Caco-2 (cell line): ENCODE results near the gene GBP4. TPM values are rescaled to one million over a fixed set of nuclear protein-coding genes. Genes with fewer than 3 reads are reported as not detected.

Experiments used
- BruUV-seq: library from RNA; stranded (reverse); fragments of 400-500 nt; replicated peaks from 2 replicates; lab custom pipeline; 2021; lab: Mats Ljungman, UMichigan
- CTCF ChIA-PET: fragments of 300-600 bp; sonication (Branson Sonifier 250); formaldehyde crosslinking; loops from one replicate; lab custom pipeline; 2022; ENCODE audit warnings: antibody characterized with exemption; lab: Charles Lee
- POLR2A ChIA-PET: fragments of 300-600 bp; sonication (Branson Sonifier 250); formaldehyde crosslinking; loops from one replicate; lab custom pipeline; 2022; ENCODE audit warnings: antibody characterized with exemption; lab: Charles Lee
- DNase-seq, 2 experiments: peaks; one replicate each; pipeline versions ENCODE4 v3.0.0 to v3.0.0-alpha.2; 2020 to 2022
- H3K27me3 ChIP-seq: replicated peaks from 2 replicates; pipeline ENCODE4 v1.6.0; 2011; ENCODE audit warnings: low read length; ENCODE audit not compliant: control insufficient read depth, insufficient read depth
- H3K36me3 ChIP-seq: 2 replicates; pipeline ENCODE4 v1.5.1; 2011; ENCODE audit warnings: low read length; ENCODE audit not compliant: control insufficient read depth, insufficient read depth
- H3K4me1 ChIP-seq: fragments of 250-450 bp; sonication (Bioruptor Pico); 2 replicates; pipeline ENCODE4 v1.5.1; 2020; ENCODE audit warnings: mild to moderate bottlenecking
- H3K4me3 ChIP-seq: 2 replicates; pipeline ENCODE4 v1.5.1; 2011; ENCODE audit warnings: low read depth, mild to moderate bottlenecking, control low read depth, low read length
- H3K9me3 ChIP-seq: fragments of 250-450 bp; sonication (Bioruptor Pico); 2 replicates; pipeline ENCODE4 v1.5.1; 2020; ENCODE audit warnings: mild to moderate bottlenecking, moderate library complexity
- H3K27ac Mint-ChIP-seq: one replicate; pipeline ENCODE4 v1.8.0; 2022; ENCODE audit warnings: mixed read lengths; ENCODE audit not compliant: unreplicated experiment
- H3K27me3 Mint-ChIP-seq: one replicate; pipeline ENCODE4 v1.8.0; 2022; ENCODE audit warnings: mixed read lengths; ENCODE audit not compliant: insufficient read depth, unreplicated experiment
- H3K36me3 Mint-ChIP-seq: one replicate; pipeline ENCODE4 v1.8.0; 2022; ENCODE audit warnings: mild to moderate bottlenecking, mixed read lengths; ENCODE audit not compliant: insufficient read depth, unreplicated experiment
- H3K4me1 Mint-ChIP-seq: one replicate; pipeline ENCODE4 v1.8.0; 2022; ENCODE audit warnings: low read depth, mixed read lengths; ENCODE audit not compliant: unreplicated experiment
- H3K4me3 Mint-ChIP-seq: one replicate; pipeline ENCODE4 v1.8.0; 2022; ENCODE audit warnings: mild to moderate bottlenecking, moderate library complexity, mixed read lengths; ENCODE audit not compliant: unreplicated experiment
- H3K9me3 Mint-ChIP-seq: one replicate; pipeline ENCODE4 v1.8.0; 2022; ENCODE audit warnings: mixed read lengths; ENCODE audit not compliant: unreplicated experiment
- intact Hi-C: fragments of 100-400 bp; cut with micrococcal nuclease; formaldehyde crosslinking; loops from one replicate; pipeline ENCODE4 v1.10.0; 2022; ENCODE audit not compliant: unreplicated experiment
- total RNA-seq: library from RNA; stranded (reverse); gene quantifications from 2 replicates; pipeline ENCODE4 v1.2.3, GENCODE V29; 2022
- TF ChIP-seq, protein P1 (sequence below), 2 experiments: fragments of 200-600 bp in 1 of 2; IDR thresholded peaks; 1 replicate in 1 of 2; 2 replicates in 1 of 2; pipeline versions ENCODE4 v1.5.1 to v1.8.0; 2011 to 2022; ENCODE audit warnings: antibody characterized with exemption in 1 of 2, control low read depth in 1 of 2, inconsistent platforms in 1 of 2, low read depth in 1 of 2, low read length in 1 of 2, mild to moderate bottlenecking in 1 of 2, moderate library complexity in 1 of 2; ENCODE audit not compliant: insufficient read depth in 1 of 2, severe bottlenecking in 1 of 2, unreplicated experiment in 1 of 2

The GBP4 gene
- total RNA-seq, 1 experiment from 2014 or later = not detected

DNA sequence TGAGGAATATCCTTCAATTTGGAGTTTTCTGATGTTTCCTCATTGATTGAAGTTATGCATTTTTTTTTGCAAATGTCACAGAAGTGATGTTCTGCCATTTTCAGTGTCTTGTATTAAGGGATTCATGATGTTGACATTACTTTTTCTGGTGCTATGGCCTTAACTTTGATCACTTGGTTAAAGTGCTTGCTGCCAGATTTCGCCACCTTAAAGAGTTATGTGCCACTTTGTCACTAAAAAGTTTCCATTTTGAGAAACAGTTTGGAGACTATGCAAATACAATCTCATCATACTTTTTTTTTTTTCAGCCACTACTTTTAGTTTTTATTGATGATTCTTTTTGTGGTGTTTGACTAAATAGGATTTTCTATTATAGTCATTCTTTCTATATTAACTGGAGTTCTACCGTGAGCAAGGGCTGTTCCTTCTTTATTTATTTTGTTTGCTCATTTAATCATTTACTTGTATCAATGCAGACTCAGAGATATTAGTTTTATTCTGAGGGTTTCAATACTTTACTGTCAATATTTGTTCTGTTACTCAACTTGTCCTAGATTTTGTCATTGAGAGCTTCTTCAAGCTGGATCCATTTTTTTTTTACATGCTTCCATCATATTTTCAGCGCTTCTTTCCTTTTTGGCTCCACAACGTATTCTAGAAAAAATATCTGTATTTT, 26.1 kb downstream of the GBP4 start:
- intact Hi-C loops = no loop called here
- Mint-ChIP-seq H3K4me1 (no peaks in the 10 kb centered on the region), H3K27ac (no peak overlapping the region), H3K27me3 (peaks cover 2% of the 10 kb centered on the region), H3K4me3 (no peak overlapping the region), H3K9me3 (no peaks in the 10 kb centered on the region), H3K36me3 (no peaks in the 10 kb centered on the region)
- ChIA-PET POLR2A (no interaction called here), CTCF (no interaction called here)
- DNase-seq = no peak
- Histone ChIP-seq H3K9me3 (no peaks in the 10 kb centered on the region), H3K4me3 (no peak overlapping the region), H3K36me3 (no peaks in the 10 kb centered on the region), H3K27me3 (no peaks in the 10 kb centered on the region), H3K4me1 (no peaks in the 10 kb centered on the region)
- TF ChIP-seq, protein P1, sequence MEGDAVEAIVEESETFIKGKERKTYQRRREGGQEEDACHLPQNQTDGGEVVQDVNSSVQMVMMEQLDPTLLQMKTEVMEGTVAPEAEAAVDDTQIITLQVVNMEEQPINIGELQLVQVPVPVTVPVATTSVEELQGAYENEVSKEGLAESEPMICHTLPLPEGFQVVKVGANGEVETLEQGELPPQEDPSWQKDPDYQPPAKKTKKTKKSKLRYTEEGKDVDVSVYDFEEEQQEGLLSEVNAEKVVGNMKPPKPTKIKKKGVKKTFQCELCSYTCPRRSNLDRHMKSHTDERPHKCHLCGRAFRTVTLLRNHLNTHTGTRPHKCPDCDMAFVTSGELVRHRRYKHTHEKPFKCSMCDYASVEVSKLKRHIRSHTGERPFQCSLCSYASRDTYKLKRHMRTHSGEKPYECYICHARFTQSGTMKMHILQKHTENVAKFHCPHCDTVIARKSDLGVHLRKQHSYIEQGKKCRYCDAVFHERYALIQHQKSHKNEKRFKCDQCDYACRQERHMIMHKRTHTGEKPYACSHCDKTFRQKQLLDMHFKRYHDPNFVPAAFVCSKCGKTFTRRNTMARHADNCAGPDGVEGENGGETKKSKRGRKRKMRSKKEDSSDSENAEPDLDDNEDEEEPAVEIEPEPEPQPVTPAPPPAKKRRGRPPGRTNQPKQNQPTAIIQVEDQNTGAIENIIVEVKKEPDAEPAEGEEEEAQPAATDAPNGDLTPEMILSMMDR (IDR thresholded peaks at IDR 0.05; ENCODE audit: insufficient read depth in 1 of 2, low read depth in 1 of 2, low read length in 1 of 2, severe bottlenecking in 1 of 2, unreplicated experiment in 1 of 2) = no peak
- no TSS peak for BruUV-seq

GRCh38 chr1:89171067-89171438, 27.7 kb downstream of the GBP4 start:
- no peaks in the 10 kb centered on the region for H3K9me3 Mint-ChIP-seq
- DNase-seq = no peak
- BruUV-seq = no TSS peak
- no peaks in the 10 kb centered on the region for H3K4me1 Mint-ChIP-seq
- H3K4me3 ChIP-seq = no peak overlapping the region
- H3K27me3 ChIP-seq = no peaks in the 10 kb centered on the region; the same call in 1 of the 2 replicates
- ChIA-PET CTCF (no interaction called here), POLR2A (no interaction called here)
- TF ChIP-seq, protein P1 (IDR thresholded peaks at IDR 0.05; ENCODE audit: insufficient read depth in 1 of 2, low read depth in 1 of 2, low read length in 1 of 2, severe bottlenecking in 1 of 2, unreplicated experiment in 1 of 2) = no peak
- H3K4me3 Mint-ChIP-seq = no peak overlapping the region
- no peaks in the 10 kb centered on the region for H3K36me3 ChIP-seq
- no peaks in the 10 kb centered on the region for H3K27me3 Mint-ChIP-seq
- intact Hi-C loops = no loop called here
- H3K9me3 ChIP-seq = no peaks in the 10 kb centered on the region
- H3K27ac Mint-ChIP-seq = no peak overlapping the region
- H3K36me3 Mint-ChIP-seq = no peaks in the 10 kb centered on the region
- no peaks in the 10 kb centered on the region for H3K4me1 ChIP-seq

- Mint-ChIP-seq H3K36me3 (no peaks in the 10 kb centered on the region), H3K4me1 (no peaks in the 10 kb centered on the region), H3K9me3 (no peaks in the 10 kb centered on the region), H3K4me3 (no peak overlapping the region), H3K27me3 (no peaks in the 10 kb centered on the region), H3K27ac (no peak overlapping the region)
- no peaks in the 10 kb centered on the region for H3K36me3 ChIP-seq
- ChIA-PET POLR2A (no interaction called here), CTCF (no interaction called here)
- DNase-seq = no peak
- BruUV-seq = no TSS peak
- H3K4me3 ChIP-seq = no peak overlapping the region
- H3K9me3 ChIP-seq = no peaks in the 10 kb centered on the region
- TF ChIP-seq, protein P1 (IDR thresholded peaks at IDR 0.05; ENCODE audit: insufficient read depth in 1 of 2, low read depth in 1 of 2, low read length in 1 of 2, severe bottlenecking in 1 of 2, unreplicated experiment in 1 of 2) = no peak
- H3K27me3 ChIP-seq = no peaks in the 10 kb centered on the region; the same call in 1 of the 2 replicates
- intact Hi-C loops = no loop called here
- H3K4me1 ChIP-seq = no peaks in the 10 kb centered on the region
Observed at GRCh38 chr1:89170170-89171066, 28.3 kb downstream of the GBP4 start.
